Lower lobe of right lung (tissue), 2 donors: ENCODE data around the gene DHFR2. TPM values are rescaled to one million over a fixed set of nuclear protein-coding genes. Genes with fewer than 3 reads are reported as not detected.

Source experiments
- ATAC-seq, 2 donors: fragments of 200-7000 bp; cut with Tn5 transposase; one replicate each; pipeline ENCODE4 v1.9.1; 2020 to 2022; ENCODE audit warnings: mild to moderate bottlenecking in 2 of 2, moderate library complexity in 2 of 2
- DNase-seq: peaks from one replicate; pipeline ENCODE4 v3.0.0-alpha.2; 2020
- H3K27ac ChIP-seq: fragments of 200-600 bp; one replicate; pipeline ENCODE4 v1.8.0; 2022
- H3K27me3 ChIP-seq: fragments of 200-600 bp; one replicate; pipeline ENCODE4 v1.8.0; 2022; ENCODE audit warnings: low read depth
- H3K36me3 ChIP-seq: fragments of 200-600 bp; one replicate; pipeline ENCODE4 v1.8.0; 2022; ENCODE audit warnings: mild to moderate bottlenecking
- H3K4me1 ChIP-seq: fragments of 200-600 bp; one replicate; pipeline ENCODE4 v1.8.0; 2022
- H3K4me3 ChIP-seq: fragments of 200-600 bp; one replicate; pipeline ENCODE4 v1.8.0; 2022; ENCODE audit warnings: mild to moderate bottlenecking
- H3K9me3 ChIP-seq: fragments of 200-600 bp; one replicate; pipeline ENCODE4 v1.8.0; 2022
- intact Hi-C: fragments of 100-400 bp; cut with DNase I; formaldehyde crosslinking; loops from one replicate; pipeline ENCODE4 v1.11.0; 2022
- total RNA-seq: library from RNA; stranded (reverse); fragmentation: NEBNext Ultra II Directional; extraction: Animal tissue kit (Norgen Biotek cat#: 25700); gene quantifications from one replicate; pipeline ENCODE4 v1.2.1, GENCODE V29; 2021
- TF ChIP-seq, protein P1 (sequence below): fragments of 200-600 bp; IDR thresholded peaks from one replicate; pipeline ENCODE4 v1.8.0; 2022; ENCODE audit warnings: antibody characterized with exemption, mild to moderate bottlenecking
- donor health status: DM: no; HTN: yes; CAD: no; lungs with severe emphysema.

The DHFR2 gene
- total RNA-seq, 1 donor from 2014 or later = 9.2 TPM

- intact Hi-C loops = no loop called here
- H3K9me3 ChIP-seq = no peaks in the 10 kb centered on the region
- H3K36me3 ChIP-seq = peaks cover 10% of the 10 kb centered on the region
- no peak overlapping the region for H3K27ac ChIP-seq
- no peak for ATAC-seq
- TF ChIP-seq, protein P1, sequence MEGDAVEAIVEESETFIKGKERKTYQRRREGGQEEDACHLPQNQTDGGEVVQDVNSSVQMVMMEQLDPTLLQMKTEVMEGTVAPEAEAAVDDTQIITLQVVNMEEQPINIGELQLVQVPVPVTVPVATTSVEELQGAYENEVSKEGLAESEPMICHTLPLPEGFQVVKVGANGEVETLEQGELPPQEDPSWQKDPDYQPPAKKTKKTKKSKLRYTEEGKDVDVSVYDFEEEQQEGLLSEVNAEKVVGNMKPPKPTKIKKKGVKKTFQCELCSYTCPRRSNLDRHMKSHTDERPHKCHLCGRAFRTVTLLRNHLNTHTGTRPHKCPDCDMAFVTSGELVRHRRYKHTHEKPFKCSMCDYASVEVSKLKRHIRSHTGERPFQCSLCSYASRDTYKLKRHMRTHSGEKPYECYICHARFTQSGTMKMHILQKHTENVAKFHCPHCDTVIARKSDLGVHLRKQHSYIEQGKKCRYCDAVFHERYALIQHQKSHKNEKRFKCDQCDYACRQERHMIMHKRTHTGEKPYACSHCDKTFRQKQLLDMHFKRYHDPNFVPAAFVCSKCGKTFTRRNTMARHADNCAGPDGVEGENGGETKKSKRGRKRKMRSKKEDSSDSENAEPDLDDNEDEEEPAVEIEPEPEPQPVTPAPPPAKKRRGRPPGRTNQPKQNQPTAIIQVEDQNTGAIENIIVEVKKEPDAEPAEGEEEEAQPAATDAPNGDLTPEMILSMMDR = peak; percentile 63
- DNase-seq = no peak
- peaks cover 16% of the 10 kb centered on the region for H3K4me1 ChIP-seq
- no peaks in the 10 kb centered on the region for H3K27me3 ChIP-seq
- H3K4me3 ChIP-seq = no peak overlapping the region
Measured at GRCh38 chr3:94069194-94069813, 6.6 kb upstream of the DHFR2 start.

DNA sequence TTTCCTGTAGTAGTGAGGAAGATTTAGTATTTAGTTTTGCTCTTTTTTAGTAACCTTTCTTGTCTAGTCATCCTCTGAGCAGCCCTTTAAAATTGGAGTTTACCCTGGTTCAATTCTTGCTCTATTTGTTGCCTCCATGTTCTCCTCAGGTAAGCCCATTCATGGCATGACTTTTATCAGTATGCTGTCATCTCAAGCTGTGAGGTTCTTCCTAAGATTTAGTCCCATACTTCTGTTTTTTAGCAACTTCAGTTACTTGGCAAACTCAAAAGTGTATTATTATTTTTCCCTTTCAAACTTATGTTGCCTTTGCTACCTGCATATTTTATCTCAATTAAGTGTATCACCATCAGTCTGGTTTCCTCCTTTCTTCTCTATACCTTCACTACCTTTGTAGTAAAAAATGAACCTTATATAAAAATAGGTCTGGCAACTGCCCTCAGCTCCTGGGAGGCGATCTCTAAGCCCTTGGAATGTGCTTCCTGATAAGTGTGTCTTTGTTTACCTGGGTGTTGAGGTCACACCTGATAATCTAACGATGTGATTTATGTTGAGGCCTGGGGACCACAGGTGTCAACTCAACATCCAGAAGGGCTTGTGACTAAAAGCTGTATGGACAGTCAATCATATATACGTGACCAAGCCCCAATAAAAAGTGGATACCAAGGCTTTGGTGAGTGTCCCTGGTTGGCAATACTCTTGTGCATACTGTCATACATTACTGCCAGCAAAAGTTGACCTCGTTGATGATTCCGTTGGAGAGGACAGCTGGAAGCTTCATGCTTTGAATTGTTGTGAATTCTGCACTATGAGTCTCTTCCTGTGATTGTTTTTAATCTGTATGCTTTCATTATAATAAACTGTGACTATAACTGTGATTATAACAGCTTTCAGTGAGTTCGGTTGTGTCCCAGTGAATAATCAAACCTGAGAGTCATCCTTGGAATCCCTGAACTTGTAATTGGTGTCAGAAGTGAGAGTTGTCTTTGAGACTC, 4.1 kb upstream of the DHFR2 start:
- ATAC-seq (no peak), DNase-seq (no peak)
- TF ChIP-seq, protein P1 = no peak
- H3K36me3 ChIP-seq = peaks cover 5% of the 10 kb centered on the region
- H3K27me3 ChIP-seq = no peaks in the 10 kb centered on the region
- H3K9me3 ChIP-seq = no peaks in the 10 kb centered on the region
- H3K4me1 ChIP-seq = peaks cover 29% of the 10 kb centered on the region
- H3K27ac ChIP-seq = no peak overlapping the region
- no peak overlapping the region for H3K4me3 ChIP-seq
- intact Hi-C loops = no loop called here

- no peaks in the 10 kb centered on the region for H3K27me3 ChIP-seq
- no peak overlapping the region for H3K4me3 ChIP-seq
- no peak for ATAC-seq
- intact Hi-C loops = no loop called here
- DNase-seq = no peak
- peaks cover 33% of the 10 kb centered on the region for H3K4me1 ChIP-seq
- no peak overlapping the region for H3K27ac ChIP-seq
- TF ChIP-seq, protein P1 = no peak
- H3K36me3 ChIP-seq = no peaks in the 10 kb centered on the region
- H3K9me3 ChIP-seq = no peaks in the 10 kb centered on the region
Measured at GRCh38 chr3:94065819-94066480, 3.2 kb upstream of the DHFR2 start.

DNA sequence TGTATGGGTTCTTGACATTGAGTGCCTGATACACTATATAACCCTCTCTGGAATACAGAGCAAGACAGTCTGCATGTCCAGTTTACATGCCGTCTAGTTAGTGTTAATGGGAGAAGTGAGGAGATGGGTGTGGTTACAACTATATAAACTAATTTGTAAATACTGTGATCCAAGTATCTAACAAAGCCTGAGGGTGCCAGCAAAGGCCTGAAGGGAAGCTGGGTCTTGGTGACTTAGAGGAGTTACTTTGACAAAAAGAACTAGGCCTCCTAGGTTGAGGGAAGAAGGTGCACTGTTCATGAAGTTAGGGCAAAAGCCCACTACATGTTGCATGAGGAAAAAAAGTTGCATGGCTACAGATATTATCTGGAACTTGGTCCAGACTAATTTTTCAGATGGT, 2.4 kb upstream of the DHFR2 start:
- H3K27ac ChIP-seq = no peak overlapping the region
- no peaks in the 10 kb centered on the region for H3K27me3 ChIP-seq
- ATAC-seq = no peak
- TF ChIP-seq, protein P1 = no peak
- intact Hi-C loops = no loop called here
- H3K4me1 ChIP-seq = peaks cover 33% of the 10 kb centered on the region
- peaks cover 5% of the 10 kb centered on the region for H3K36me3 ChIP-seq
- no peaks in the 10 kb centered on the region for H3K9me3 ChIP-seq
- DNase-seq = no peak
- no peak overlapping the region for H3K4me3 ChIP-seq

- DNase-seq (no peak), ATAC-seq (no peak)
- intact Hi-C loops = no loop called here
- peaks cover 33% of the 10 kb centered on the region for H3K4me1 ChIP-seq
- TF ChIP-seq, protein P1 = no peak
- peak overlapping the region; percentile 64 for H3K4me3 ChIP-seq
- H3K27ac ChIP-seq = peak overlapping the region; percentile 92
- H3K27me3 ChIP-seq = no peaks in the 10 kb centered on the region
- peaks cover 9% of the 10 kb centered on the region for H3K36me3 ChIP-seq
- H3K9me3 ChIP-seq = no peaks in the 10 kb centered on the region
Measured at GRCh38 chr3:94064243-94064860, 1.6 kb upstream of the DHFR2 start.
